T-helper 1 cell treated with Interleukin-12 subunit alpha and Interleukin-12 subunit beta and Interleukin-4 antibody, amounts not matched to agents 30 ng/mL and 1 ng/mL, for 36 hours (primary cell): Measurements from ENCODE around the gene PRSS2. TPM values are rescaled to one million over a fixed set of nuclear protein-coding genes. Genes with fewer than 3 reads are reported as not detected.
"Not testable (repeated sequence)": the region's sequence is repeated elsewhere in the genome, so short reads cannot be mapped to it uniquely, and the experiment has no call there.

ENCODE experiments used
- intact Hi-C: fragments of 100-400 bp; cut with micrococcal nuclease; formaldehyde crosslinking; loops from one replicate; pipeline ENCODE4 v1.15.1; 2024
- total RNA-seq: library from RNA; stranded (reverse); gene quantifications from 2 replicates; pipeline ENCODE4 v1.2.3, GENCODE V29; 2022

Gene PRSS2
- total RNA-seq, 1 donor from 2014 or later: not detected

DNA sequence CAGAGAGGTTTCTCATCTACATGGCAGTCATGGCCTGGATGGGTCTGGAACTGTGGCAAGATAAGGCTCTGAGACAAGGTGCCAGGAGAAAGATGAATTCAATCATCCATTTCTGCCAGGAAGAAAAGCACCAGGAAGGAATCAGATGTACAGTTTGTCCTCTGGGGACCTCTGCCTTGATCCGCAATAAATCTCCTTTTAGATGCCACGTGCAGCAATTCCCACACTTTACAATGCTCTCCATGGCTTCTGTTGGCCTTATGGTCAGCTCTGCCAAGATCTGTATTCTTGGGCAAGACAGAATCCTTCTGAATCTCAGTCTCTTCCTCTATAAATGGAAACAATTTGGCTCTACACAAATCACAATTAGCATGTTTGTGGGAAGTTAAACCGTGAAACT is 12.5 kb upstream of the PRSS2 start:
- intact Hi-C loops: not testable (repeated sequence)

DNA sequence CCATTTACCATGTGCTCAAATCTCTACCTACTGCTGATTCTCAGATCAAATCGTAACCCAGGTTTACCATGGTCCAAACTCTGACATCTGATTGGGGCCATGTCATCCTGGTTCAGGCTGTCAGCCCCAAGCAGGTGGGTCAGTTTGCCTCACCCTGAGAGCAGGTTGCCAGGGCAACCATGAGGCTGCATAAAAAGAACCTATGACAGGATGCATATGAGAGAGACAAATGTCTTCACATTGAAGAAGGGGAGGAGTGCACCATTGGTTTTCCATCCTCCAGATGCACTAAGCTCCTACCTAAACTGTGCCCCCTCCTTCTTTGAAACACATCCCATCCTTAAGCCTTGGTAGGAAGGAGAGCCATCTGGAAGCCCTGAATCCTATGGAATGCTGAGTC is 11.3 kb upstream of the PRSS2 start:
- intact Hi-C loops: no loop called here

DNA sequence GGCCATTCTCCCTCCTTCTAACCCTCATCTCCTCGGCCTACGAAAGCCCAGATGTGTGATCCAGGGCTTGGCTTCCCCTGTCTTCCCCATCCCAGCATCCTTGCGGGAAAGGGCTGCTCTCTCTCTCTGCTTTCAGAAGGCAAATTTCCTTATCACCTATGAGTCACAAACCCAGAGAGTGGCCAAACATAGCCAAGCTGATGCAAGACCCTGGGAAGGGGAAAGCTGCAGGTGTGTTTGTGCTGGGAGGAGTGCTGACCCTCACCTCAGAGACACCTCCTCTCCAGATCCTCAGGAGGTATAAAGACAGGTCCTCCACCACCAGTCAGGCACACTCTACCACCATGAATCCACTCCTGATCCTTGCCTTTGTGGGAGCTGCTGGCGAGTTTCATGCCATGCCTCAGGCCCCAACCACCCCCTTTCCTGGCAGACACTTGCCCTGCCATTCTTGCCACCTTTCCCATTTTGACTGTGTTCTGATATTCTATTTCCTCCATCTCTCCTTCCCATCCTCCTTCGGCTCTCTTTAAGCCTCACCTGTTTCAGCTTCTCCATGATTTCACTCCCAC is 10.6 kb upstream of the PRSS2 start:
- intact Hi-C loops: no loop called here

DNA sequence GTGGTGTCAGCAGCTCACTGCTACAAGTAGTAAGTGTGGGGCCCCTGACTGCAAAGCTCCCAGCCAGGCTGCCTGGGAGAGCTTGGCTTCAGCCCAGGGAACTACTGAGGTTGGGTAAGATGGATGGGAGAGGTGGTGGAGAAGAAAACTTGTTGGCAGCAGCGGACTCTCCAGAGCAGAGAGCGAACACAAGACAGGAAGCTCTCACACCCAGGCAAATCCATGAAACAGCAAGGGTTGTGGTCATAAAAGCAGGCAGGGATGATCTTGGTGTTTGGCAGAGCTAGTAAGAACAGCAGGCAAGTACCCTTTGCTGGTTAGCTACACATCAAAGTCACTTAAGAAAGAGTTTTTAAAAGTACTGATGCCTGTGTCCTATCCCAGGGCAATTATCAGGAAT is 9.2 kb upstream of the PRSS2 start:
- intact Hi-C loops: not testable (repeated sequence)

DNA sequence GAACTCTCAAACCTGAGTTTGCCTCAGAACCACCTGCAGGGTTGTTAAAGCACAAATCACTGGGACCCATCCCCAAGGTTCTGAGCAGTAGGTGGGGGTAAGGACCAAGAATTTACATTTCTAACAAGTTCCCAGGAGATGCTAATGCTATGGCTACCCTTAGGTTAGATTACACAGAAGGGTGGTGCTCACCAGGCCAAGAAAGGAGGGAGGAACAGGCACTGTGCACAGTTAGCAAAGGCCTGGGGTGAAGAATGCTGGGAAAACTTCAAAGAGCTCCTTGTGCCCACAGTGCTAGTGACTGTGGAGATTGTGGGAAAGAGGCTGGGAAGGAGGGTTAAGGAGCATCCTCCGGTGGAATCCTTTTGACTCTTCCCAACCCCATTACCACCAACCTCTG is 8.7 kb upstream of the PRSS2 start:
- intact Hi-C loops: no loop called here

DNA sequence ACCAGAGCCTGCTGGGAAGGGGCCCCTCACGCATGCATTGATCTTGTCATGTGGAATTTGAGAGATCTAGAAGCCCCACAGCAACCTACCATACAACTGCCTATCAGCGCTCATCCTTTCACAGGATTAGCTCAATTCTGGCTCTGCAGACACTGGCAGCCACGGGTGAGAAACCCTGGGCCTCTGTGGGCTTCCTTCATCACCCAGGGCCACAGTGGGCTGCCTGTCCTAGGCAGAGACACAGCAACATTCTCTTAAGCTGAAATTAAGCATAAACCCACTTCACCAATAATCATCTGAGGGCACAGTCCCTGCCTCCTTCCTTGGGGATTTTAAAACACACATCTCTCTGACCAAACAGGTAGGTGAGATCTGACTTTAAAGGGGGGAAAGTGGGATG is 3.3 kb upstream of the PRSS2 start:
- intact Hi-C loops: no loop called here

DNA sequence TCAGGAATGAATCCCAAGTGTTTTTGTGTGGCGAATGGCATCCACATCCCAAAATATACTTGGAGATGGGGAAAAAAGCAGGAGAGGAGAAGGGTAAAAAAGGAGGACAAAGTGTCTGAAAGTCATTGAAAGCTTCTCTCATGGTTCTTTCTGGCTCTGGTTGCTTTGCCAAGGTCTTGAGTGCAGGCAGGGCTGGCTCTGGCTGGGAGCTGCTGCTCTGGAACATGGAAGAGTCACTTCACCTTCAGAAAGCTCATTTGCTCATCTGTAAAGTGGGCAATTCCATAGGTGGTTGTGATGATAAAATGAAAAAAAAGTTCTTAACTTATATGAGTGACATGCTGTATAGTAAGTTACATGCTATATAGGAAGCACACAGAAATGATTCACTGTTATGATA is 2.9 kb upstream of the PRSS2 start:
- intact Hi-C loops: no loop called here

DNA sequence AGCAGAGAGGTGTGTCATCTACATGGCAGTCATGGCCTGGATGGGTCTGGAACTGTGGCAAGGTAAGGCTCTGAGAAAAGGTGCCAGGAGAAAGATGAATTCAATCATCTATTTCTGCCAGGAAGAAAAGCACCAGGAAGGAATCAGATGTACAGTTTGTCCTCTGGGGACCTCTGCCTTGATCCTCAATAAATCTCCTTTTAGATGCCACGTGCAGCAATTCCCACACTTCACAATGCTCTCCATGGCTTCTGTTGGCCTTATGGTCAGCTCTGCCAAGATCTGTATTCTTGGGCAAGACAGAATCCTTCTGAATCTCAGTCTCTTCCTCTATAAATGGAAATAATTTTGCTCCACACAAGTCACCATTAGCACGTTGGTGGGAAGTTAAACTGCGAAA is 1.9 kb upstream of the PRSS2 start:
- intact Hi-C loops: not testable (repeated sequence)

DNA sequence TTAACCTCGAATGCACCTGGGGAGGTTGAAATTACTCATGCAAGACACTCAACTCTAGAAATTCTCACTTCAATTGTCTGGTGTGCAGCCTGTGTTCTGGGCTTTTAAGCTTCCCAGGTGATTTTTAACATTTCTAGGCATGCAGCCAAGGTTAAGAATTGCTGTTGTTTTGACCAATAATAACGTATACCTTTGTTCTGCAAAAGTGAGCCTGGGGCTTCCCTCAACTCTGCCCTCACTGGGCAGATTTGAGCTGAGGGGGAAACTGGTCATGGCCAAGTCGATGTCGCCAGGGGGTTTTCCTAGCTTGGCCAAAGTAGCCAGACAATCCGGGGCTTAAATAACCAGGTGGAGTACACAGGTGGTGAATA is 568 bp downstream of the PRSS2 start:
- intact Hi-C loops: no loop called here

DNA sequence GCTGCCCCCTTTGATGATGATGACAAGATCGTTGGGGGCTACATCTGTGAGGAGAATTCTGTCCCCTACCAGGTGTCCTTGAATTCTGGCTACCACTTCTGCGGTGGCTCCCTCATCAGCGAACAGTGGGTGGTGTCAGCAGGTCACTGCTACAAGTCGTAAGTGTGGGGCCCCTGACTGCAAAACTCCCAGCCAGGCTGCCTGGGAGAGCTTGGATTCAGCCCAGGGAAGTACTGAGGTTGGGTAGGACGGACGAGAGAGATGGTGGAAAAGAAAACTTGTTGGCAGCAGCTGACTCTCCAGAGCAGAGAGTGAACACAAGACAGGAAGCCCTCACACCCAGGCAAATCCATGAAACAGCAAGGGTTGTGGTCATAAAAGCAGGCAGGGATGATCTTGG is 1.3 kb downstream of the PRSS2 start:
- intact Hi-C loops: no loop called here

DNA sequence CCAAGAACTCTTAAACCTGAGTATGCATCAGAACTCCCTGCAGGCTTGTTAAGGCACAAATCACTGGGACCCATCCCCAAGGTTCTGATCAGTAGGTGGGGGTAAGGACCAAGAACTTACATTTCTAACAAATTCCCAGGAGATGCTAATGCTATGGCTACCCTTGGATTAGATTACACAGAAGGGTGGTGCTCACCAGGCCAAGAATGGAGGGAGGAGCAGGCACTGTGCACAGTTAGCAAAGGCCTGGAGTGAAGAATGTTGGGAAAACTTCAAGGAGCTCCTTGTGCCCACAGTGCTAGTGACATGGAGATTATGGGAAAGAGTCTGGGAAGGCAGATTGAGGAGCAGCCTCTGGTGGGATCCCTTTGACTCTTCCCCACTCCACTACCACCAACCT is 1.9 kb downstream of the PRSS2 start:
- intact Hi-C loops: no loop called here

DNA sequence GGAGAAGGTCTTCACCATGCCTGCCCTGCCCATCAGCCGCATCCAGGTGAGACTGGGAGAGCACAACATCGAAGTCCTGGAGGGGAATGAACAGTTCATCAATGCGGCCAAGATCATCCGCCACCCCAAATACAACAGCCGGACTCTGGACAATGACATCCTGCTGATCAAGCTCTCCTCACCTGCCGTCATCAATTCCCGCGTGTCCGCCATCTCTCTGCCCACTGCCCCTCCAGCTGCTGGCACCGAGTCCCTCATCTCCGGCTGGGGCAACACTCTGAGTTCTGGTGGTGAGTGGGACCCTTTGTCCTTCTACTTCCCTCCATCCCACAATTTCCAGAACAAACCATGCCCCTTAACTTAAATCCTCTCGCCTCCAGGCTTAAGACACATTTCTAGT is 2.5 kb downstream of the PRSS2 start:
- intact Hi-C loops: no loop called here

DNA sequence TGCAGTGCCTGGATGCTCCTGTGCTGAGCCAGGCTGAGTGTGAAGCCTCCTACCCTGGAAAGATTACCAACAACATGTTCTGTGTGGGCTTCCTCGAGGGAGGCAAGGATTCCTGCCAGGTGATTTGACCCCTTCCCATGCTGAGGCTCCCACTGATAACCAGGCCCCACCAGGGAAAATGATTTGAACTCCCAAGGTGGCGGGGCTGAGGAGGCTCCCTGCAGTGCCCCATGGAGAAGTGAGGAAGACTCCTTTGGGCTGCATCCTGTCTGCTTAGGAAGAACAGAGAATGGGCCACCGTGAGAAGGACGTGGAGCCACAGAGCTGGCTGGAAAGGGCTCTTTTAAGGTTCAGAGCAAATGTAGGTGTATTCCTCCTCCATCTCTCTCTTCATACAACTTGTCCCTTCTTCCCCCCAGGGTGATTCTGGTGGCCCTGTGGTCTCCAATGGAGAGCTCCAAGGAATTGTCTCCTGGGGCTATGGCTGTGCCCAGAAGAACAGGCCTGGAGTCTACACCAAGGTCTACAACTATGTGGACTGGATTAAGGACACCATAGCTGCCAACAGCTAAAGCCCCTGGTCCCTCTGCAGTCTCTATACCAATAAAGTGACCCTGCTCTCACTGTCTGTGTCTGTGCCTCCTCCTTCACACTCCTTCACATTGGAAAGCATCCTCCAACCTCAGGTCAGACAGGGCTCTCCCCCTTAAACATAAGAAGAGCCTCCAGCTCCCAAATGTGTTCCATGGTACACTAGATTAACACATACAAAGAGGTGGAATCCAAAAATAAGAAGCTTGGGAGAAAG is 3.4 kb downstream of the PRSS2 start:
- intact Hi-C loops: no loop called here

DNA sequence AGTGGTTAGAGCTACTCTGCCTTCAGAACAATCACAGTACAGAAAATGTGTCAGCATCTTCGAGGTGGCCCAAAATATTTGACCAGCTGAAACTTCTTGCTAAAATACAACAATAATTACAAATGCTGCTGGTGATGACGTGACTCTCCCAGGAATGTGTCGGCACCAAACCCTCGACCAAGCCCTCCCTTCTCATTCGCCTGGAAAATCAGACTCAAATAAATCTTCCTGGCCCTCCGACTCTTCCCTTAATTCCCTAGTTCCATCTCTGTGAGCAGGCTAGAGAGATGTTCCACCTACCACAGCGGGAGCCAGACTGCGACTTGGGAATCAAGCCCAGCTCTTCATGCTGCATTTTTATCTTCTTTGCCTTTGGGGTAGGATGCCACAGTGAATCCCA is 4.1 kb downstream of the PRSS2 start:
- intact Hi-C loops: no loop called here

DNA sequence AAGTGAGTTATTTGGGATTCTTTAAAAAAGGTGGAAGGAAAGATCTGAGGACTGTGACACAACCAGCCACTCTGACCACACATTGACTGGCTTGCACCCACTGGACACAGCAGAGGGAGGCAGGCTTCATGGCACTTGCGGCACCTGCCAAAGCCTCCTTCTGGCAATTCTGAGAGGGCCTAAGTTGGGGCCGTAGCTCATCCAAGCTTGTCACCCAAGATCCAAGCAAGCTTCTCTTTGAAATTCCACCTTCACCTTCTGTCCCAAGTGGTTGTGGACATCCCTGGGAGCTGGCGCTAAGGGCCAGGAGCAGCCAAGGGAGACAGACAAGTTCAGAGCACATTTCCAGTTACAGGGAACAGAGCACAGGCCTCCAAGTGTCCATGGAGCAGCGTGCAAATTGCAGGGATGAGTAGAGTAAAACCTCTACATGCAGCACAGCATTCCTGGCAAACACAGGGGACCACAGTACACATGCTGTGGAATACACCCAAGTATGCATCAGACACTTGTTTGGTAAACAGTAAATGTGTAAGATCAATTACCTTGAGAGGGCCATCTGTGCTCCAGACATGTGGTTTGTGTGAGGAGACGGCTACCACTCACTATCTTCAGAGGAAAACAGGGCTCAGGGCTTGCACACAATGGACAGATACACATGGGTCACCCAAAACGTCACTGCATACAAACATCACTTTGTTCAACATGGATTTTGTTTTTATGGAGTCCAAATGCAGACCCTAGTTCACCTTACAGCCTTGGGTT is 4.8 kb downstream of the PRSS2 start:
- intact Hi-C loops: not testable (repeated sequence)

DNA sequence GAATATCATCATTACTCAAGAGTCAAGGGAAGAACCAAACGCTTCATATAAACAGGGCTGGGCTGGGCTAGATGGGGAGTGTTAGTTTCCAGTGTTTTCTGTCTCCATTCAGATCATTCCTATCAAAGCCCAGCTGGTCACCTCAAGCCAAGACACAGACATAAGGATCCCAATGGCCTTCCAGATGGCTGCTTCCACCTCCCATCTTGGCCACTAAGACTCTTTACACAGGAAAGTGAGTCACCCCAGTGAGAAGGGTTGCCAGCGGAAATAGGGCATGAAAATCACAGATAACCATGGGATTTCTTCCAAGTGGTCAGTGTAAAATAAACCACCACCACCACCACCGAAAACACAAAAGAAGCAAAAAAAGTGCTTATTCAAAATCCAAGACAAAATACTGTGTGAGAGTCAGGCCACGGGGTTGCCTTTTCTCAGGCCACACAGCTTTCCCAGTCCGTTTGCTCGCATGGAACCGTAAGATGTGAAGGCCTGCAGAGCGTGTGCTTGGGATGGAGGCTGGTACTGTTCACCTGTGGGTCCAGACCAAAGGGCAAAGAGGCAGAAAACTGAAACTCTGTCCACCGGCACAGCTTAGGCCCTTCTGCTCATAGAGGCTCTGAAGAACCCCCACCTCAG is 5.6 kb downstream of the PRSS2 start:
- intact Hi-C loops: no loop called here

DNA sequence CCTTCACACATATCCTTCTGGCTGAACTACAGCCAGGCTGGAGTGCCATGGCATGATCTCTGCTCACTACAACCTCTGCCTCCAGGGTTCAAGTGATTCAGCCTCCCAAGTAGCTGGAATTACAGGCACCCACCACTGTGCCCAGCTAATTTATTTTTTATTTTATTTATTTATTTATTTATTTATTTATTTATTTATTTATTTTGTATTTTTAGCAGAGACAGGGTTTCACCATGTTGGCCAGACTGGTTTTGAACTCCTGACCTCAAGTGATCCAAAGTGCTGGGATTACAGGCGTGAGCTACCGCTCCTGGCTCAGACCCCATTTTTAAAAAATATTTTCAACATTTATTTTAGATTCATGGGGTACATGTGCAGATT is 6.1 kb downstream of the PRSS2 start:
- intact Hi-C loops: not testable (repeated sequence)

DNA sequence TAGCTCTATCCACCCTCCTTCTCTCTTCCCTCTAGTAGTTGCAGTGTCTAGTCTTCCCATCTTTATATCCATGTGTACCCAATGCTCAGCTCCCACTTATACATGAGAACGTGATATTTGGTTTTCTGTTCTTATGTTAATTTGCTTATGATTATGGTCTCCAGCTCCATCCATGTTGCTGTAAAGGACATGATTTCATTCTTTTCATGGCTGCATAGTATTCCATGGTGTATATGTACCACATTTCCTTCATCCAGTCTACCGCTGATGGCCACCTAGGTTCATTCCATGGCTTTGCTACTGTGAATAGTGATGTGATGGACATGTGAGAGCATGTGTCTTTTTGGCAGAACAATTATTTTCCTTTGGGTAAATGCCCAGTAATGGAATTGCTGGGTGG is 6.5 kb downstream of the PRSS2 start:
- intact Hi-C loops: no loop called here

DNA sequence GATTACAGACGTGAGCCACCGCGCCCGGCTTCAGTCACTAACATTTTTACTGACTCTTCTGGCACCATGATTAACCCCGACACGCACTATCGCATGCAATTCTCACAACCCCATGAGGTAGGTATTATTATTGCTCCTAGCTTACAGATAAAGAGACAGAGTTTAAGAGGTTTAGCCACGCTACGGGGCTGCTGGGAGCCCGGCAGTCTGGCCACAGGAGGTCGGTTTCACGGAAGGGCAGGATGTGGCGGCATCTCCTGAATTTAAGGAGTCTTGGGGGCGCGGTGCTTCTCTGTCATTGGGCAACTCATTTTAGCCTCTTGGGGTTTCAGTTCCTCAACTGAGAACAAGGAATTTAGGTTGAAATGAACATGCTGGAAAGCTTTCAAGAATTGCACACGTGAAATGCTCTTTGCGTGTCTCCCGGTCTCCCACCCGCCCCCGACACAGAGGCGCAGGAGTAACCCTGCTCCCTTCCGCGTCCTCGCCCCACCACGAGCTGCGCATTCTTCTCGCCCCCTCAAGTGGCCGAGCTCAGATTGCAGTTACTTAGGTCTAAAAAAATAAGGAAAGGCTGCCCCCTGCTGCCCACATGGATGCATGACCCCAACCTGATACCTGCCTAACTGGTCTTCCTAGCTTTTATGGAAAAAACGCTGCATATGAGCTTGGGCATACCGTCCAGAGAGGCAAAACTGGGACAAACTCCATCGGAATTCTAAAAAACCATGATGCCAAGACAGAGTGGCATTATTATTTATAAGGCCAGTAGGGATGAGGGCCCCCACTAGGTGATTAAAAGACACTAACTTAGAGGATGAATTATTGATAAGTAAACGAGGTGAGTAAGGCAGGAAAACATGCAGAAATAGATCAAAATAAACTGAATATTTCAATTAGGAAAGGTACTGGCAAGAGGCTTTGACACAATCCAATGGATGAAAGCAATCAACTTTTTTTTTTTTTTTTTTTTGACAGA is 12.4 kb downstream of the PRSS2 start:
- intact Hi-C loops: loop anchor here (1.0 kb wide), 8 partner anchors 70 to 248 kb away; no protein-coding TSS in a partner anchor

DNA sequence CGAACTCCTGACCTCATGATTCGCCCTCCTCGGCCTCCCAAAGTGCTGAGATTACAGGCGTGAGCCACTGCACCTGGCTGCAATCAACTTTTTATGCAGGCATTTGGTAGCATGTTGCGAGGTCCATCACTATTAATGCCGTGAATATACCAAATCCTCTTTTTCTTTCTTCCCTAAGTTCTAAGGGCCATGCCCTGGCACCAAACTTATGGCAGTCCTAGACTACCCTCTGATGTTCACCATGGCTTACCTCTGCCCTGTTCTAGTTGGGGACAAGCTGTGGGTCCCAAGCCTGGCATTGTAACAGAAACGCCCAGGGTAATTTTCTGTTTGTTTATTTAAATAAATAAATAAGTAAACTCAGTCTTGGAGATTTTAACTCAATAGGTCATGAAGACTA is 13.3 kb downstream of the PRSS2 start:
- intact Hi-C loops: no loop called here

DNA sequence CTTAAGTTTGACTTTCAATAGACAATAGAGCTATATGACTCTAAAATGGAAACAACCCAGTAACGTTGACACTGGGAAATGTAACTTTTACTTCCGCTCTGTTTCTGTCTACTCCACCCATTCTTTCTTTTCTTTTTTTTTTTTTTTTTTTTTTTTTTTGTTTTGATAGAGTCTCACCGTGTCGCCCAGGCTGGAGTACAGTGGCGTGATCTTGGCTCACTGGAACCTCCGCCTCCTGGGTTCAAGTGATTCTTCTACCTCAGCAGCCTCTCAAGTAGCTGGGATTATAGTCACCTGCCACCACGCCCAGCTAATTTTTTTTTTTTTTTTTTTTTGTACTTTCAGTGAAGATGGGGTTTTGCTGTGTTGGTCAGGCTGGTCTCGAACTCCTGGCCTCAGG is 13.9 kb downstream of the PRSS2 start:
- intact Hi-C loops: loop anchor here (1.0 kb wide), 2 partner anchors 14 to 25 kb away; no protein-coding TSS in a partner anchor
